Neural progenitor cell (in vitro differentiated cells): ENCODE measurements around the gene ZAP70. TPM values are rescaled to one million over a fixed set of nuclear protein-coding genes. Genes with fewer than 3 reads are reported as not detected.

Experiments used
- DNase-seq: peaks from one replicate; pipeline ENCODE4 v3.0.0-alpha.2; 2016; ENCODE audit warnings: low spot score
- H2AFZ ChIP-seq: fragments of 200-600 bp; sonication (generic); replicated peaks from 2 replicates; pipeline ENCODE4 v1.6.1; 2016; ENCODE audit warnings: antibody characterized with exemption
- H3F3A ChIP-seq: fragments of 200-600 bp; sonication (generic); 2 replicates; pipeline ENCODE4 v1.6.1; 2016; ENCODE audit warnings: antibody characterized with exemption, low read depth
- H3K27ac ChIP-seq: fragments of 200-600 bp; sonication (generic); 2 replicates; pipeline ENCODE4 v1.5.1; 2016; ENCODE audit warnings: mild to moderate bottlenecking
- H3K27me3 ChIP-seq: fragments of 200-600 bp; sonication (generic); 2 replicates; pipeline ENCODE4 v1.6.1; 2016; ENCODE audit warnings: mild to moderate bottlenecking, moderate library complexity
- H3K36me3 ChIP-seq: fragments of 200-600 bp; sonication (generic); 2 replicates; pipeline ENCODE4 v1.5.1; 2016
- H3K4me1 ChIP-seq: fragments of 200-600 bp; sonication (generic); 2 replicates; pipeline ENCODE4 v1.6.1; 2016; ENCODE audit warnings: mixed run types
- H3K4me2 ChIP-seq: fragments of 200-600 bp; sonication (generic); 2 replicates; pipeline ENCODE4 v1.6.1; 2016
- H3K4me3 ChIP-seq: fragments of 200-600 bp; sonication (generic); 2 replicates; pipeline ENCODE4 v1.5.1; 2016
- H3K79me2 ChIP-seq: fragments of 200-600 bp; sonication (generic); 2 replicates; pipeline ENCODE4 v1.6.1; 2016; ENCODE audit warnings: low read depth
- H3K9ac ChIP-seq: fragments of 200-600 bp; sonication (generic); 2 replicates; pipeline ENCODE4 v1.6.1; 2016
- H3K9me3 ChIP-seq: fragments of 200-600 bp; sonication (generic); 2 replicates; pipeline ENCODE4 v1.5.1; 2016; ENCODE audit warnings: low read depth
- H4K20me1 ChIP-seq: fragments of 200-600 bp; sonication (generic); 2 replicates; pipeline ENCODE4 v1.6.1; 2016; ENCODE audit warnings: low read depth
- H3K27ac Mint-ChIP-seq: 3 replicates; pipeline ENCODE4 v1.8.0; 2021; ENCODE audit warnings: mixed read lengths
- H3K27me3 Mint-ChIP-seq: 2 replicates; pipeline ENCODE4 v1.8.0; 2022; ENCODE audit warnings: low read depth, mild to moderate bottlenecking, inconsistent platforms, moderate library complexity, mixed read lengths; ENCODE audit not compliant: insufficient read depth
- H3K36me3 Mint-ChIP-seq: 3 replicates; pipeline ENCODE4 v1.8.0; 2021; ENCODE audit warnings: mixed read lengths
- H3K4me1 Mint-ChIP-seq: 3 replicates; pipeline ENCODE4 v1.8.0; 2021; ENCODE audit warnings: mixed read lengths
- H3K4me3 Mint-ChIP-seq: 3 replicates; pipeline ENCODE4 v1.8.0; 2021; ENCODE audit warnings: mild to moderate bottlenecking, moderate library complexity, mixed read lengths
- H3K9me3 Mint-ChIP-seq: 3 replicates; pipeline ENCODE4 v1.8.0; 2020; ENCODE audit warnings: mixed read lengths
- CTCF ChIP-seq: fragments of 200-600 bp; sonication (generic); IDR thresholded peaks from 2 replicates; pipeline ENCODE4 v1.5.1; 2017; ENCODE audit warnings: antibody characterized with exemption, mild to moderate bottlenecking
- EZH2 ChIP-seq: fragments of 200-600 bp; sonication (generic); IDR thresholded peaks from 2 replicates; pipeline ENCODE4 v1.6.1; 2017; ENCODE audit warnings: antibody characterized with exemption, mild to moderate bottlenecking, moderate library complexity
- EZH2phosphoT487 ChIP-seq: fragments of 200-600 bp; sonication (generic); IDR thresholded peaks from 2 replicates; pipeline ENCODE4 v1.6.1; 2017; ENCODE audit warnings: antibody characterized with exemption
- total RNA-seq: library from RNA; depleted of rRNA; stranded (reverse); fragments of >200 nt; gene quantifications from 2 replicates; pipeline ENCODE4 v1.2.3, GENCODE V29; 2015; ENCODE audit warnings: low replicate concordance

ZAP70 gene
- total RNA-seq, 1 donor from 2014 or later, result not detected

DNA sequence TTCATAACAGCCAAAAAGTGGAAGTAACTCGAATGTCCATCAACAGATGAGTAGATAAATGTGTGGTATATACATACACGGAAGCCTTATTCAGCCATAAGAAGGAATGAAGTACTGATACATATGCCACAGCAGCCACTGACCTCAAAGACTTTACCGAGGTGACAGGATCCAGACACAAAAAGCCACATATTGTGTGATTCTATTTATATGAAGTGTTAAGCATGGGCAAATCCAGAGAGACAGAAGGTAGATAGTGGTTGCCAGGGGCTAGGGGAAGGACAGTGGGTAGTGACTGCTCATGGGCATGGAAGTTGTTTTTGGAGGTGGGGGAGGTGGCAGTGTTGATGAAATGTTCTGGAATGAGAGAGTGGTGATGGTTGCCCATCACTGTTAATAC lies 33.9 kb downstream of the ZAP70 start:
- H3K27ac Mint-ChIP-seq, result no peak overlapping the region
- H3K79me2 ChIP-seq, result no peaks in the 10 kb centered on the region
- no peak for DNase-seq
- no peak overlapping the region for H2AFZ ChIP-seq
- H3K4me2 ChIP-seq, result no peak overlapping the region
- no peak overlapping the region for H3K4me3 ChIP-seq
- no peak overlapping the region for H3K9ac ChIP-seq
- H3K4me1 Mint-ChIP-seq, result peaks cover 26% of the 10 kb centered on the region
- peaks cover 9% of the 10 kb centered on the region for H3F3A ChIP-seq
- H3K4me3 Mint-ChIP-seq, result no peak overlapping the region
- peaks cover 6% of the 10 kb centered on the region for H3K36me3 Mint-ChIP-seq
- H3K27me3 ChIP-seq, result no peaks in the 10 kb centered on the region
- peaks cover 10% of the 10 kb centered on the region for H3K4me1 ChIP-seq
- no peak for TF ChIP-seq EZH2phosphoT487
- TF ChIP-seq CTCF, result no peak
- TF ChIP-seq EZH2, result no peak
- no peaks in the 10 kb centered on the region for H3K9me3 ChIP-seq
- H3K27me3 Mint-ChIP-seq, result peaks cover 4% of the 10 kb centered on the region
- H3K36me3 ChIP-seq, result no peaks in the 10 kb centered on the region
- no peak overlapping the region for H3K27ac ChIP-seq
- H3K9me3 Mint-ChIP-seq, result no peaks in the 10 kb centered on the region
- no peaks in the 10 kb centered on the region for H4K20me1 ChIP-seq

DNA sequence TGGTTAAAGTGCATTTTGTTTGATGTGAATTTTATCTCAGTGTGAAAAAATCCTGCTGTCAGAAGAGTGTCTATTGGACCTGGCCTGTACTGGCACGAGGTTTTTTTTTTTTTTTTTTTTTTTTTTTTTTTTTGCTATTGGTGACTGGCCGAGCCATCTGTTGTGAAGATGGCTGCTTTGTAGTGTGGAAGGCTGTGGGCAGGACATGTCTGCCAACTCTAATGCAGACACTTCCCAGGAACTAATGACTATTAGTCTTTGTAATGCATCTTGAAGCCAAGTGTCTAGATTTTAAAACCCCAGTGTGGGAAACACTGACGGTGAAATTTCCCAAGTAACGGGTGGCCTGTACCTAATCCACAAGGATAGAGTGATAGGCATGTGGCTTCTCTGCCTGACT lies 34.3 kb downstream of the ZAP70 start:
- peaks cover 14% of the 10 kb centered on the region for H3K4me1 ChIP-seq
- H3K4me3 ChIP-seq, result no peak overlapping the region
- H4K20me1 ChIP-seq, result no peaks in the 10 kb centered on the region
- H3K4me1 Mint-ChIP-seq, result peaks cover 27% of the 10 kb centered on the region
- no peak for DNase-seq
- H3K4me3 Mint-ChIP-seq, result no peak overlapping the region
- H3K9ac ChIP-seq, result no peak overlapping the region
- peaks cover 9% of the 10 kb centered on the region for H3F3A ChIP-seq
- H3K9me3 ChIP-seq, result no peaks in the 10 kb centered on the region
- H3K36me3 ChIP-seq, result no peaks in the 10 kb centered on the region
- H3K27ac ChIP-seq, result no peak overlapping the region
- no peaks in the 10 kb centered on the region for H3K9me3 Mint-ChIP-seq
- H3K4me2 ChIP-seq, result no peak overlapping the region
- no peak overlapping the region for H2AFZ ChIP-seq
- H3K27me3 ChIP-seq, result no peaks in the 10 kb centered on the region
- TF ChIP-seq CTCF (no peak), EZH2phosphoT487 (no peak)
- peaks cover 6% of the 10 kb centered on the region for H3K36me3 Mint-ChIP-seq
- H3K79me2 ChIP-seq, result no peaks in the 10 kb centered on the region
- no peak overlapping the region for H3K27ac Mint-ChIP-seq
- H3K27me3 Mint-ChIP-seq, result peaks cover 4% of the 10 kb centered on the region

DNA sequence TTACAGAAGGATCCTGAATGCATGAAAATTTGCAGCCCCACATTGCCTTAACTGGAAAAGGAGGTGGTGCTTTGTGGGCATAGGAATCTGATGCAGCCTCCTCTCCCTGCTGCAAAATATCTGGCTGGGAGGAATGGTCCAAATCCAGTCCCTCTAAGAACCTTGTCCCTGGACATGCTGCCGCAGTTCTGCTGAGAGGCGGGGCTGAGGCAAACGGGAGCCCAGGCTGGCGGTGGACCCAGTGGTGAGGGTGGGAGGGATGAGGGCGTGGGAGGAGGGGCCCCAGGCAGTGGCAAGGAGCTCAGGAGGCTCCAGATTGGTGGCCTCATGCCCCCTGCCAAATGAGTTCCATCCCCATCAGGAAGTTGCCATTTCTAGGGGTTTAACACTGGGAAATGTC lies 36.2 kb downstream of the ZAP70 start:
- Histone ChIP-seq H2AFZ (no peak overlapping the region), H3K4me2 (no peak overlapping the region), H4K20me1 (no peaks in the 10 kb centered on the region), H3K27me3 (no peaks in the 10 kb centered on the region), H3K9ac (no peak overlapping the region), H3K9me3 (no peaks in the 10 kb centered on the region), H3K4me1 (peaks cover 17% of the 10 kb centered on the region), H3F3A (peaks cover 9% of the 10 kb centered on the region), H3K27ac (no peak overlapping the region), H3K79me2 (no peaks in the 10 kb centered on the region), H3K4me3 (no peak overlapping the region), H3K36me3 (no peaks in the 10 kb centered on the region)
- peaks cover 31% of the 10 kb centered on the region for H3K4me1 Mint-ChIP-seq
- DNase-seq, result no peak
- H3K4me3 Mint-ChIP-seq, result no peak overlapping the region
- no peak overlapping the region for H3K27ac Mint-ChIP-seq
- H3K27me3 Mint-ChIP-seq, result peaks cover 3% of the 10 kb centered on the region
- no peaks in the 10 kb centered on the region for H3K36me3 Mint-ChIP-seq
- H3K9me3 Mint-ChIP-seq, result no peaks in the 10 kb centered on the region
- no peak for TF ChIP-seq EZH2phosphoT487
- TF ChIP-seq CTCF, result no peak

DNA sequence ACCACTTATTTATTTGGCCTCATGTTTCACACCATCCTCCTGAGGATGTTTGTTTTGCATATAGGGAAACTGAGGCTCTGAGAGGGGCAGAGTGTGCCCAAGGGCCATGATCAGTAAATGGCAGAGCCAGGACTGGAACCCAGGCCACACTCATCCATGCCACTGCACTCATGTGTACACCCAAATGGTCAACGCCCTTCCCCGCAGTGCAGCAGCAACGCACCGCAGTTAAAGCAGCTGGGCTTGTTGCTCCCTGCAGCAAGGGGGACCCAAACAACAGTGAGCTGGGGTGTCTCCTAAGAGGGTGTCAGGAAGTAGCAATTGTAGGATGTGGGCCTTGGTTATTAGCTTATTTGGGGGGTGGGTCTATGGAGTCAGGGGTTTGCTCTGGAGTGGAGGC lies 36.6 kb downstream of the ZAP70 start:
- H3K79me2 ChIP-seq, result no peaks in the 10 kb centered on the region
- no peak overlapping the region for H3K27ac Mint-ChIP-seq
- no peak for DNase-seq
- H3K4me2 ChIP-seq, result no peak overlapping the region
- H2AFZ ChIP-seq, result no peak overlapping the region
- H3F3A ChIP-seq, result peaks cover 9% of the 10 kb centered on the region
- H3K27ac ChIP-seq, result no peak overlapping the region
- H3K4me1 ChIP-seq, result peaks cover 17% of the 10 kb centered on the region
- H3K36me3 ChIP-seq, result no peaks in the 10 kb centered on the region
- TF ChIP-seq EZH2, result no peak
- TF ChIP-seq EZH2phosphoT487, result no peak
- no peak for TF ChIP-seq CTCF
- no peaks in the 10 kb centered on the region for H3K27me3 ChIP-seq
- no peaks in the 10 kb centered on the region for H3K9me3 ChIP-seq
- H4K20me1 ChIP-seq, result no peaks in the 10 kb centered on the region
- H3K4me3 ChIP-seq, result no peak overlapping the region
- peaks cover 2% of the 10 kb centered on the region for H3K36me3 Mint-ChIP-seq
- no peak overlapping the region for H3K4me3 Mint-ChIP-seq
- peaks cover 3% of the 10 kb centered on the region for H3K27me3 Mint-ChIP-seq
- H3K4me1 Mint-ChIP-seq, result peaks cover 31% of the 10 kb centered on the region
- no peaks in the 10 kb centered on the region for H3K9me3 Mint-ChIP-seq
- no peak overlapping the region for H3K9ac ChIP-seq
